PC-3 (cell line): ENCODE data around the gene MAMDC2. TPM values are rescaled to one million over a fixed set of nuclear protein-coding genes. Genes with fewer than 3 reads are reported as not detected.

Experiments
- ATAC-seq: fragments of 200-7000 bp; cut with Tn5 transposase; 2 replicates; pipeline ENCODE4 v1.9.1; 2020; ENCODE audit warnings: mild to moderate bottlenecking, moderate library complexity
- BruUV-seq: library from RNA; stranded (reverse); fragments of 400-500 nt; replicated peaks from 2 replicates; lab custom pipeline; 2021; lab: Mats Ljungman, UMichigan
- CTCF ChIA-PET: fragments of 300-600 bp; sonication (Branson Sonifier 250); formaldehyde crosslinking; loops from one replicate; lab custom pipeline; 2022; ENCODE audit warnings: antibody characterized with exemption; lab: Charles Lee
- POLR2A ChIA-PET: fragments of 300-600 bp; sonication (Branson Sonifier 250); formaldehyde crosslinking; loops from one replicate; lab custom pipeline; 2022; ENCODE audit warnings: antibody characterized with exemption; ENCODE audit not compliant: unreplicated experiment; lab: Charles Lee
- DNase-seq: peaks from one replicate; pipeline ENCODE4 v3.0.0-alpha.2; 2015
- H2AFZ ChIP-seq: fragments of 300-600 bp; sonication (generic); 2 replicates; pipeline ENCODE4 v1.6.0; 2016; ENCODE audit warnings: antibody characterized with exemption, low read length
- H3F3A ChIP-seq: fragments of 300-600 bp; sonication (generic); one replicate; pipeline ENCODE4 v1.6.0; 2017; ENCODE audit warnings: antibody characterized with exemption, low read length, control low read depth, mild to moderate bottlenecking; ENCODE audit not compliant: unreplicated experiment
- H3K27ac ChIP-seq: fragments of 300-600 bp; sonication (generic); 2 replicates; pipeline ENCODE4 v1.5.1; 2016; ENCODE audit warnings: mild to moderate bottlenecking, low read length
- H3K27me3 ChIP-seq: fragments of 300-600 bp; sonication (generic); 2 replicates; pipeline ENCODE4 v1.6.1; 2016; ENCODE audit warnings: low read length, mixed read lengths
- H3K36me3 ChIP-seq: fragments of 300-600 bp; sonication (generic); 2 replicates; pipeline ENCODE4 v1.6.1; 2016; ENCODE audit warnings: low read depth, mixed run types, low read length, mixed read lengths
- H3K4me1 ChIP-seq: fragments of 300-600 bp; sonication (generic); 2 replicates; pipeline ENCODE4 v1.5.1; 2016; ENCODE audit warnings: low read length; ENCODE audit not compliant: insufficient read depth
- H3K4me2 ChIP-seq: fragments of 300-600 bp; sonication (generic); 2 replicates; pipeline ENCODE4 v1.6.0; 2016; ENCODE audit warnings: low read length
- H3K4me3 ChIP-seq: fragments of 300-600 bp; sonication (generic); 2 replicates; pipeline ENCODE4 v1.5.1; 2016; ENCODE audit warnings: mild to moderate bottlenecking, low read length, mixed read lengths
- H3K79me2 ChIP-seq: fragments of 300-600 bp; sonication (generic); 2 replicates; pipeline ENCODE4 v1.6.1; 2017; ENCODE audit warnings: low read length, mixed read lengths
- H3K9ac ChIP-seq: fragments of 300-600 bp; sonication (generic); 2 replicates; pipeline ENCODE4 v1.6.0; 2016; ENCODE audit warnings: mild to moderate bottlenecking, low read length
- H3K9me2 ChIP-seq: fragments of 300-600 bp; sonication (generic); replicated peaks from 2 replicates; pipeline ENCODE4 v1.6.1; 2016; ENCODE audit warnings: mixed run types, low read length, mixed read lengths
- H3K9me3 ChIP-seq: fragments of 300-600 bp; sonication (generic); 2 replicates; pipeline ENCODE4 v1.6.1; 2016; ENCODE audit warnings: low read length, mixed read lengths
- H4K20me1 ChIP-seq: fragments of 300-600 bp; sonication (generic); 2 replicates; pipeline ENCODE4 v1.6.1; 2016; ENCODE audit warnings: low read length, mixed read lengths
- EZH2 ChIP-seq: fragments of 300-600 bp; sonication (generic); IDR thresholded peaks from one replicate; pipeline ENCODE4 v1.6.1; 2017; ENCODE audit warnings: antibody characterized with exemption, mild to moderate bottlenecking, low read length; ENCODE audit not compliant: unreplicated experiment
- EZH2phosphoT487 ChIP-seq: fragments of 300-600 bp; sonication (generic); IDR thresholded peaks from 2 replicates; pipeline ENCODE4 v1.6.1; 2018; ENCODE audit warnings: mild to moderate bottlenecking, antibody characterized with exemption, low read length, borderline replicate concordance
- intact Hi-C: fragments of 100-400 bp; cut with micrococcal nuclease; formaldehyde crosslinking; loops from 2 replicates; pipeline ENCODE4 v1.9.0; 2023
- total RNA-seq: library from RNA; depleted of rRNA; stranded (reverse); fragments of >200 nt; gene quantifications from 2 replicates; pipeline ENCODE4 v1.2.3, GENCODE V29; 2014
- TF ChIP-seq, protein P1 (sequence below): fragments of 300-600 bp; sonication (generic); conservative IDR thresholded peaks from 2 replicates; pipeline ENCODE4 v1.5.1; 2017; ENCODE audit warnings: antibody characterized with exemption, low read depth, mild to moderate bottlenecking, low read length

The MAMDC2 gene
- total RNA-seq, 1 experiment from 2014 or later, result not detected

DNA sequence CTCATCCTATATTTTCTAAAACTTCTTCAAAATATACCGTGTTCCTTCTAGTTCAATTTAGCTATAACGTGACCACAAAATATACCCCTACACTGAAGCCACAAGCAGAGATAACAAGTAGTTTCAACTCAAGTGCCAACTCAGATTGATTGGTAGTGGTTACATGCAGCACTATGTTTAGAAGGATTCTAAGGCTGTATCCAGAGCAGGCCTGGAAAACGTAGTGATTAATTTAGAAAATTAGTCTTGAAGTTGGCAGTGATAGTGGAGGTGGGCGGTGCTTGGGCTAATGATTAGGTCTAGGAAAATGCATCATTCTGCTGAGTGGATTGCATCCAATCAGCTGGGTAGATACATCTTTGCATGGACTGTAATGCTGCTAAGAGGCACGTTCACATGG, 61.5 kb downstream of the MAMDC2 start:
- Histone ChIP-seq H3K36me3 (no peaks in the 10 kb centered on the region), H3K4me3 (no peak overlapping the region), H4K20me1 (no peaks in the 10 kb centered on the region), H2AFZ (no peak overlapping the region), H3K9me3 (no peaks in the 10 kb centered on the region), H3F3A (no peaks in the 10 kb centered on the region), H3K9me2 (no peaks in the 10 kb centered on the region), H3K4me1 (no peaks in the 10 kb centered on the region), H3K9ac (no peak overlapping the region), H3K27ac (no peak overlapping the region), H3K27me3 (no peaks in the 10 kb centered on the region), H3K79me2 (no peaks in the 10 kb centered on the region), H3K4me2 (no peak overlapping the region)
- CTCF ChIA-PET, result no interaction called here
- POLR2A ChIA-PET, result no interaction called here
- BruUV-seq, result no TSS peak
- DNase-seq, result no peak
- no peak for ATAC-seq
- TF ChIP-seq, protein P1, sequence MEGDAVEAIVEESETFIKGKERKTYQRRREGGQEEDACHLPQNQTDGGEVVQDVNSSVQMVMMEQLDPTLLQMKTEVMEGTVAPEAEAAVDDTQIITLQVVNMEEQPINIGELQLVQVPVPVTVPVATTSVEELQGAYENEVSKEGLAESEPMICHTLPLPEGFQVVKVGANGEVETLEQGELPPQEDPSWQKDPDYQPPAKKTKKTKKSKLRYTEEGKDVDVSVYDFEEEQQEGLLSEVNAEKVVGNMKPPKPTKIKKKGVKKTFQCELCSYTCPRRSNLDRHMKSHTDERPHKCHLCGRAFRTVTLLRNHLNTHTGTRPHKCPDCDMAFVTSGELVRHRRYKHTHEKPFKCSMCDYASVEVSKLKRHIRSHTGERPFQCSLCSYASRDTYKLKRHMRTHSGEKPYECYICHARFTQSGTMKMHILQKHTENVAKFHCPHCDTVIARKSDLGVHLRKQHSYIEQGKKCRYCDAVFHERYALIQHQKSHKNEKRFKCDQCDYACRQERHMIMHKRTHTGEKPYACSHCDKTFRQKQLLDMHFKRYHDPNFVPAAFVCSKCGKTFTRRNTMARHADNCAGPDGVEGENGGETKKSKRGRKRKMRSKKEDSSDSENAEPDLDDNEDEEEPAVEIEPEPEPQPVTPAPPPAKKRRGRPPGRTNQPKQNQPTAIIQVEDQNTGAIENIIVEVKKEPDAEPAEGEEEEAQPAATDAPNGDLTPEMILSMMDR, result no peak
- TF ChIP-seq EZH2phosphoT487 (no peak), EZH2 (no peak)
- intact Hi-C loops, result no loop called here

DNA sequence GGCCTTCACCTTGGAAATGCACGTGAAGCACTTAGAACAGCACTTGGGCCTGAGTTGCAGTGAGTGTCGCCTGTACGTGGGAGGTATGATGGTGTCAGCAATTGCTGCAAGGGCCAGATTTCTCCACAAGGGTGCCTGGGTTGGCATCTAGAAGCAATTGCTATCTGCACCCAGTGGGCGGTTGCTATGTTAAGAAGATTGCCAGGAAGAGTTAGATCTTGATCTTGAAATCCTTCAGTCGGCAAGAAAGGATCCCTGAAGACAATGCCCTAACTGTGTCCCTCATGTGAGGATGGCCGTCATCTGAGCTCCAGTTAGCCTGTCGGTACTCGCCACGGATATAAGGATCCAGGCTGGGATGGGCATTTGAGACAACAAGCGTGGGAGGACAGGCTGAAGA, 62.9 kb downstream of the MAMDC2 start:
- POLR2A ChIA-PET, result no interaction called here
- no peaks in the 10 kb centered on the region for H3K9me3 ChIP-seq
- ATAC-seq, result no peak
- CTCF ChIA-PET, result no interaction called here
- TF ChIP-seq, protein P1, result no peak
- TF ChIP-seq EZH2phosphoT487 (no peak), EZH2 (no peak)
- H3K27me3 ChIP-seq, result no peaks in the 10 kb centered on the region
- H3K4me2 ChIP-seq, result no peak overlapping the region
- no TSS peak for BruUV-seq
- H3K79me2 ChIP-seq, result no peaks in the 10 kb centered on the region
- H2AFZ ChIP-seq, result no peak overlapping the region
- H3K9ac ChIP-seq, result no peak overlapping the region
- H4K20me1 ChIP-seq, result no peaks in the 10 kb centered on the region
- no peak overlapping the region for H3K27ac ChIP-seq
- H3F3A ChIP-seq, result no peaks in the 10 kb centered on the region
- no peak for DNase-seq
- peaks cover 5% of the 10 kb centered on the region for H3K4me1 ChIP-seq
- H3K36me3 ChIP-seq, result no peaks in the 10 kb centered on the region
- H3K4me3 ChIP-seq, result no peak overlapping the region
- intact Hi-C loops, result no loop called here
- no peaks in the 10 kb centered on the region for H3K9me2 ChIP-seq

DNA sequence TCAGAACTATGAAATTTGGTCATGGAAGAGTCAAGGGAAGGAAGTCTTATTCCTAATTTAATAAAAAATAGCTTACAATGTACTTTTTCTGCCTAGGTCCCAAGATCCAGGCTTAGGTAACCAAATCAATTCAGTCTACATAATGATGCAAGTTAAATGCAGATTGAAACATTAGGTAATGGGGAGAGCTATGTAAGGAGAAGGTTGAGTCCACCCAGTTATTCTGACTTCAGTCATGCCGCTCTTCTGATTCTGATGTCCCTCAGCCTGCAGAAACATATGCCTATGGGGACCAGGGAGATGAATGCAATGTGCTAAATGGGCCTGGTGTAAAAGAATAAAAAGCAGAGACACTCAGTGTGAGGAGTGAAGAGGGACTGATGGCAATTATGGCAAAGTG, 63.9 kb downstream of the MAMDC2 start:
- Histone ChIP-seq H3K79me2 (no peaks in the 10 kb centered on the region), H3K9me3 (no peaks in the 10 kb centered on the region), H3K27me3 (no peaks in the 10 kb centered on the region), H3F3A (no peaks in the 10 kb centered on the region), H3K4me3 (no peak overlapping the region), H3K9ac (no peak overlapping the region), H3K36me3 (no peaks in the 10 kb centered on the region), H3K4me1 (peaks cover 13% of the 10 kb centered on the region), H3K4me2 (no peak overlapping the region), H3K27ac (no peak overlapping the region), H4K20me1 (no peaks in the 10 kb centered on the region), H2AFZ (no peak overlapping the region), H3K9me2 (no peaks in the 10 kb centered on the region)
- intact Hi-C loops, result no loop called here
- no peak for TF ChIP-seq EZH2phosphoT487
- TF ChIP-seq, protein P1, result no peak
- TF ChIP-seq EZH2, result no peak
- DNase-seq (no peak), ATAC-seq (no peak)
- ChIA-PET CTCF (no interaction called here), POLR2A (no interaction called here)
- BruUV-seq, result no TSS peak
